Stimulated activated CD4-positive, alpha-beta T cell treated with anti-CD3 and anti-CD28 coated beads, Interleukin-1b, Interleukin-23, amount 100 ng/mL, for 48 hours (primary cell): ENCODE measurements around the gene OTOP2.
"Not testable (repeated sequence)": the region's sequence is repeated elsewhere in the genome, so short reads cannot be mapped to it uniquely, and the experiment has no call there.

Source experiments
- DNase-seq: peaks from one replicate; pipeline ENCODE4 v3.0.0-alpha.2; 2020

OTOP2 gene

GRCh38 chr17:74953134-74953687 lies 29.1 kb downstream of the OTOP2 start:
- no peak for DNase-seq

GRCh38 chr17:74954115-74954514 lies 30.0 kb downstream of the OTOP2 start:
- no peak for DNase-seq

- no peak for DNase-seq
Observed at GRCh38 chr17:74954665-74955421, 30.8 kb downstream of the OTOP2 start.

GRCh38 chr17:74956093-74956492 lies 32.0 kb downstream of the OTOP2 start:
- no peak for DNase-seq

- peak; percentile 79 for DNase-seq
Observed at GRCh38 chr17:74957935-74958740, 34.1 kb downstream of the OTOP2 start.

GRCh38 chr17:74959826-74960515 lies 35.9 kb downstream of the OTOP2 start:
- no peak for DNase-seq

- DNase-seq = peak; percentile 75
Observed at GRCh38 chr17:74960570-74961342, 36.7 kb downstream of the OTOP2 start.

GRCh38 chr17:74961657-74962350 lies 37.7 kb downstream of the OTOP2 start:
- DNase-seq = peak; percentile 83

- no peak for DNase-seq
Observed at GRCh38 chr17:74962622-74963394, 38.7 kb downstream of the OTOP2 start.

- no peak for DNase-seq
Observed at GRCh38 chr17:74963656-74964055, 39.6 kb downstream of the OTOP2 start.

- no peak for DNase-seq
Observed at GRCh38 chr17:74964246-74964761, 40.2 kb downstream of the OTOP2 start.

- DNase-seq = no peak
Observed at GRCh38 chr17:74964988-74965622, 41.0 kb downstream of the OTOP2 start.

GRCh38 chr17:74968361-74968780 lies 44.3 kb downstream of the OTOP2 start:
- no peak for DNase-seq

- DNase-seq = not testable (repeated sequence)
Observed at GRCh38 chr17:74969501-74969900, 45.4 kb downstream of the OTOP2 start.

- no peak for DNase-seq
Observed at GRCh38 chr17:74970395-74970794, 46.3 kb downstream of the OTOP2 start.

GRCh38 chr17:74971069-74971841 lies 47.2 kb downstream of the OTOP2 start:
- DNase-seq = no peak

- DNase-seq = no peak
Observed at GRCh38 chr17:74971842-74972106, 47.7 kb downstream of the OTOP2 start.

- DNase-seq = peak; percentile 73
Observed at GRCh38 chr17:74972107-74972972, 48.3 kb downstream of the OTOP2 start, which contains the start of gene HID1. Gene HID1, minus strand, starts transcription at chr17:74972759. Its CDS starts 103 bp downstream, at chr17:74972656.

- DNase-seq = no peak
Observed at GRCh38 chr17:74972973-74973328, 48.9 kb downstream of the OTOP2 start.
